ENCODE measurements around the gene C11orf98. TPM values are rescaled to one million over a fixed set of nuclear protein-coding genes. Genes with fewer than 3 reads are reported as not detected.
"Not testable (repeated sequence)": the region's sequence is repeated elsewhere in the genome, so short reads cannot be mapped to it uniquely, and the experiment has no call there.

The C11orf98 gene
- total RNA-seq, 1 donor from 2014 or later: 73.6 TPM

GRCh38 chr11:62694455-62695167, 29.6 kb upstream of the C11orf98 start:
- Mint-ChIP-seq H3K4me3 (ENCODE audit: unreplicated experiment) (peak overlapping the region; percentile 85), H3K27me3 (ENCODE audit: unreplicated experiment) (no peaks in the 10 kb centered on the region), H3K36me3 (ENCODE audit: unreplicated experiment) (peaks cover 4% of the 10 kb centered on the region), H3K4me1 (ENCODE audit: low read depth, unreplicated experiment) (peaks cover 14% of the 10 kb centered on the region), H3K27ac (ENCODE audit: unreplicated experiment) (peak overlapping the region; percentile 96), H3K9me3 (ENCODE audit: unreplicated experiment) (peaks cover 4% of the 10 kb centered on the region)
- peak; percentile 84 for TF ChIP-seq CTCF (IDR thresholded peaks at IDR 0.05; ENCODE audit: partially characterized antibody, unreplicated experiment)
- DNase-seq: peak; percentile 77

GRCh38 chr11:62693624-62694023, 28.6 kb upstream of the C11orf98 start:
- H3K9me3 Mint-ChIP-seq (ENCODE audit: unreplicated experiment); DNase-seq; H3K27me3 Mint-ChIP-seq (ENCODE audit: unreplicated experiment); H3K4me3 Mint-ChIP-seq (ENCODE audit: unreplicated experiment); H3K36me3 Mint-ChIP-seq (ENCODE audit: unreplicated experiment); H3K27ac Mint-ChIP-seq (ENCODE audit: unreplicated experiment): not testable (repeated sequence)
- peaks cover 20% of the 10 kb centered on the region for H3K4me1 Mint-ChIP-seq (ENCODE audit: low read depth, unreplicated experiment)

- TF ChIP-seq CTCF (IDR thresholded peaks at IDR 0.05; ENCODE audit: partially characterized antibody, unreplicated experiment): no peak
- DNase-seq: no peak
- H3K9me3 Mint-ChIP-seq (ENCODE audit: unreplicated experiment): peaks cover 12% of the 10 kb centered on the region
- H3K27me3 Mint-ChIP-seq (ENCODE audit: unreplicated experiment): peaks cover 4% of the 10 kb centered on the region
- H3K27ac Mint-ChIP-seq (ENCODE audit: unreplicated experiment): peak within 1 kb of the TSS; percentile 64
- peaks cover 18% of the 10 kb centered on the region for H3K4me1 Mint-ChIP-seq (ENCODE audit: low read depth, unreplicated experiment)
- peak within 1 kb of the TSS; percentile 52 for H3K4me3 Mint-ChIP-seq (ENCODE audit: unreplicated experiment)
- peaks cover 4% of the 10 kb centered on the region for H3K36me3 Mint-ChIP-seq (ENCODE audit: unreplicated experiment)
These were observed 24.6 kb upstream of the C11orf98 start, which contains the start of gene LRRN4CL for GRCh38 chr11:62689421-62690183. LRRN4CL (minus strand) TSS chr11:62689530; CDS start chr11:62688508, 1,022 bp downstream.

GRCh38 chr11:62688491-62688890, 23.5 kb upstream of the C11orf98 start:
- TF ChIP-seq CTCF (IDR thresholded peaks at IDR 0.05; ENCODE audit: partially characterized antibody, unreplicated experiment): no peak
- Mint-ChIP-seq H3K9me3 (ENCODE audit: unreplicated experiment) (peaks cover 12% of the 10 kb centered on the region), H3K4me1 (ENCODE audit: low read depth, unreplicated experiment) (peaks cover 15% of the 10 kb centered on the region), H3K27ac (ENCODE audit: unreplicated experiment) (no peak overlapping the region), H3K36me3 (ENCODE audit: unreplicated experiment) (peaks cover 4% of the 10 kb centered on the region), H3K4me3 (ENCODE audit: unreplicated experiment) (peak overlapping the region; percentile 22), H3K27me3 (ENCODE audit: unreplicated experiment) (peaks cover 4% of the 10 kb centered on the region)
- DNase-seq: no peak

GRCh38 chr11:62687508-62688396, 22.7 kb upstream of the C11orf98 start:
- Mint-ChIP-seq H3K9me3 (ENCODE audit: unreplicated experiment) (peaks cover 10% of the 10 kb centered on the region), H3K27me3 (ENCODE audit: unreplicated experiment) (peaks cover 4% of the 10 kb centered on the region), H3K36me3 (ENCODE audit: unreplicated experiment) (peaks cover 4% of the 10 kb centered on the region), H3K27ac (ENCODE audit: unreplicated experiment) (no peak overlapping the region), H3K4me1 (ENCODE audit: low read depth, unreplicated experiment) (peaks cover 12% of the 10 kb centered on the region), H3K4me3 (ENCODE audit: unreplicated experiment) (no peak overlapping the region)
- DNase-seq: peak; percentile 57
- TF ChIP-seq CTCF (IDR thresholded peaks at IDR 0.05; ENCODE audit: partially characterized antibody, unreplicated experiment): no peak
